Right renal pelvis (tissue), 4 donors: ENCODE data around the gene GEMIN4. TPM values are rescaled to one million over a fixed set of nuclear protein-coding genes. Genes with fewer than 3 reads are reported as not detected.

ENCODE experiments used
- DNase-seq, 4 donors: peaks; one replicate each; pipeline ENCODE4 v3.0.0-alpha.2; 2013; ENCODE audit warnings: low read depth in 4 of 4, low spot score in 3 of 4, missing footprints in 1 of 4
- polyA plus RNA-seq, 4 donors: library from polyadenylated mRNA; unstranded; fragments of 120-200 nt; gene quantifications; one replicate each; pipeline ENCODE4 v1.2.1, GENCODE V29; 2013; ENCODE audit not compliant: insufficient read length in 4 of 4

Gene GEMIN4
- polyA plus RNA-seq, 4 donors, result 21.5 to 24.1 (median 22.8) TPM

- DNase-seq, result no peak
Observed at GRCh38 chr17:745406-745805, 6.7 kb downstream of the GEMIN4 start.

GRCh38 chr17:744937-745336 is 7.1 kb downstream of the GEMIN4 start:
- DNase-seq, result no peak

- DNase-seq, result no peak
Observed at GRCh38 chr17:743139-743538, 8.9 kb downstream of the GEMIN4 start.

- DNase-seq, result no peak
Observed at GRCh38 chr17:742147-742793, 9.8 kb downstream of the GEMIN4 start.

DNA sequence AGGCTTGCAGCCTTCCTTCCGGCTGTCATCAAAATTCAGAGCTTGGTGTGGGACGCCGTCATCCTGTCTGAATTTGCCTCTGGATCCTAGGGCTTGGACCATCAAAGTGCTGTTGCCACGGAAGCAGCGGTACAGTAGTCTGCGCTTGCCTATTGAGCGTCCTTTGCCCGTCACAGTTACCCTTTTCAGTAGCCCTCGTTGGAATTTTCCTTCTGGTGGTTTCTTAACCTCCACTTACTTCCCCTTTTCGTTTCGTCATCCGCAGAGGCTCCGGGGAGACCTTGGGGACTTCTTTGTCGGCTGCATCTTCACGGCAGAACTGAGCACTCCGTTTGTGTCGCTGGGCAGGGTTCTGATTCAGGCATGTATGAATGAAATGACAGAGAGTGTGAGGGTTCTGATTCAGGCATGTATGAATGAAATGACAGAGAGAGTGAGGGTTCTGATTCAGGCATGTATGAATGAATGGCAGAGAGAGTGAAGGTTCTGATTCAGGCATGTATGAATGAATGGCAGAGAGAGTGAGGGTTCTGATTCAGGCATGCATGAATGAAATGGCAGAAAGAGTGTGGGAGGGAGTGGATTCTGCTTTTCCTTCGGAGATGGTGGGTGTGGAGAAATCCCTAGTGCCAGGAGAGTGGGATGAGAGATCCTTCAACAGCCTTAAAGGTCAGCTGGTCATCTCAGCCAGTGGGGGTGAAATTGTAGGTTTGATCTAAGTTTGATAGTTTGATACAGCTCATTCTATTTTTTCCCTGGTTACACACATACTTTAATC is 11.6 kb downstream of the GEMIN4 start:
- no peak for DNase-seq

DNA sequence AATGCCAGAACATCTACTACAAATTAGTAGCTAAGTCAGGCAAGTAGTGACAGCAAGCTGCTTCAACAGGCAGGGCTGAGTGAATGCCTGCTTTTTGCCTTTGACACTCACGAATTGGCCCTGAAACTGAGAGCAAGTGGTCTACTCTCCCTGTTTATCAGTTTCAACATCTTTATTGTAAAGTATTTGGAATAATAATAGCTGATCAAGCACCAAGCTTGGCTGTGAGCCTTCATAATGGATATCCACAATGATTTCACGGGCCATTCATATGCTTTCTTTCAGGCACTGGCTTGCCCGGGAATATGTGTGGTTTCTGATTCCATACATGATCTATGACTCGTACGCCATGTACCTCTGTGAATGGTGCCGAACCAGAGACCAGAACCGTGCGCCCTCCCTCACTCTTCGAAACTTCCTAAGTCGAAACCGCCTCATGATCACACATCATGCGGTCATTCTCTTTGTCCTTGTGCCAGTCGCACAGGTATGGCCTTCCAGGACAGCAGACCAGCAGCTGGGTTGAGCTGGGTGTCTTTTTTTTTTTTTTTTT is 14.4 kb downstream of the GEMIN4 start:
- no peak for DNase-seq

DNA sequence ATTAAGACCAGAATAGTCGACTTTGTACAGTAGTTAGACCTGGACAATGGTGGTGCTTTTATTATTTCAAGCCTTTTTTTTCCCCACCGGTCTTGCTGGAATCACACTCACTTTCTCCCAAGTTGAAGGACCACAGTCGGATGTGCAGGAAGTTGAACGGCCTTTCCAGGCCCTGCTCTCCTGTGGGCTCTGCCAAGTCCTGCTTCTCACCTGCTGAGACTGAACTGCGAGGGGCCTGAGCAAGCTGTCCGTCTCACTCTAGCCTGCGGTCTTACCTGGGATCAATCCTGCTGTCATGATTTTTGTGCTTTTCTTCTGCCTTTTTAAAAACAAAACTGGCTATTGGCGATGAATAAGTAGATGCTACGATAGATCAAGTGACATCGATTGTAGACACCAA is 18.3 kb downstream of the GEMIN4 start:
- DNase-seq, result no peak

- peak in 2 of 4 donors; percentile 20 to 41 for DNase-seq
Observed at GRCh38 chr17:732902-733720, 19.0 kb downstream of the GEMIN4 start.

DNA sequence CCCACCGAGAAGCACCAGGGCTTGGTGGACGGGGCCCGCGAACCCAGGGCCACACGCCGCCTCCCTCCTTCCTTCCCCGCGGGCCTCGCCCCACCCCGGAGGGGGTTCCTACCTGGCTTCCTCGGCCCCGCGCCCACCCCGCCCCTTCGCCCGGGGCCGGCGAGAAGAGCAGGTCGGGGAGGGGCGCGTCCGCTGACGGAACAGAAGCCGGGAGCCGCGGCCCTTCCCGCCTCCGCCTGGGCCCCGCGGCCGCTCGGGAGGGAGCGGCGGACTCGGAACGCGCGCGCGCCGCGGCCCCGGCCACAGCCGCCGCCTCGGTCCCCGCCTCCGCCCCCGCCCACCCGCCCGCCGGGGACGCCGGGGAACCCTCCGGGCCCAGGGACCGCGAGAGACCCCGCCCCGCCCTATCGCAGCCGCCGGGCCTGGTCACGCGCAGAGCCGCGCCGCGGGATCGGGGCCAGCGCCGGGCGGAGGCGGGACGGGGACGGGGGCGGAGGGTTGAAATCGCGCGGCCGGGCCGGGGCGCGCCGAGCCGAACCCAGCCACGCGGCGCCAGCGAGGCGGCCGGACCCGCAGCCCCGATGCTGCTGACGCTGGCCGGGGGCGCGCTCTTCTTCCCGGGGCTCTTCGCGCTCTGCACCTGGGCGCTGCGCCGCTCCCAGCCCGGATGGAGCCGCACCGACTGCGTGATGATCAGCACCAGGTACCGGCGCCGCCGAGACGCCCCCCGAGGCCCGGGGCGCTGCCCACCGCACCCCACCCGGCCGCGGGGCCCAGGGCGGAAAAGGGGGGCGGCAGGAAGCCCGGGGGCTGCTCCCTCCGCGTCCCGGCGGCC is 19.8 kb downstream of the GEMIN4 start, which contains the start of gene TLCD3A:
Gene TLCD3A, plus strand, starts transcription at position 530 of the 835 bp plus-strand sequence. Its CDS starts 52 bp downstream, at position 582.
- peak in 2 of 4 donors; percentile 29 to 33 for DNase-seq

DNA sequence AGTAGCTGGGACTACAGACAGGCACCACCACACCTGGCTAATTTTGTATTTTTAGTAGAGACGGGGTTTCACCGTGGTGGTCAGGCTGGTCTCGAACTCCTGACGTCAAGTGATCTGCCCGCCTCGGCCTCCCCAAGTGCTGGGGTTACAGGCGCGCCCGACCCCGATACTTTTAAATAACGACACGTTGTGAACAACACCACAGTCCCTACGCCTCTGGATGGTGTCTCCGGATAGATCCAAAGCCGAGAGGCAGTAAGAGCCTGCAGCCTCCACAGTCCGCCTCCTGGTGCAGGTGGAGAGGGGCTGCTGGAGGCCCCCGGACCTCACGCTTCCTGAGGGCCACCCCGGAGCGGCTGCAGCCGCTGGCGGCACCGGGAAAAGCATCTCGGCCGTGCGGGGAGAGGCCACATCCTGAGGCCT is 20.4 kb downstream of the GEMIN4 start:
- no peak for DNase-seq

GRCh38 chr17:728911-729310 is 23.2 kb downstream of the GEMIN4 start:
- no peak for DNase-seq

DNA sequence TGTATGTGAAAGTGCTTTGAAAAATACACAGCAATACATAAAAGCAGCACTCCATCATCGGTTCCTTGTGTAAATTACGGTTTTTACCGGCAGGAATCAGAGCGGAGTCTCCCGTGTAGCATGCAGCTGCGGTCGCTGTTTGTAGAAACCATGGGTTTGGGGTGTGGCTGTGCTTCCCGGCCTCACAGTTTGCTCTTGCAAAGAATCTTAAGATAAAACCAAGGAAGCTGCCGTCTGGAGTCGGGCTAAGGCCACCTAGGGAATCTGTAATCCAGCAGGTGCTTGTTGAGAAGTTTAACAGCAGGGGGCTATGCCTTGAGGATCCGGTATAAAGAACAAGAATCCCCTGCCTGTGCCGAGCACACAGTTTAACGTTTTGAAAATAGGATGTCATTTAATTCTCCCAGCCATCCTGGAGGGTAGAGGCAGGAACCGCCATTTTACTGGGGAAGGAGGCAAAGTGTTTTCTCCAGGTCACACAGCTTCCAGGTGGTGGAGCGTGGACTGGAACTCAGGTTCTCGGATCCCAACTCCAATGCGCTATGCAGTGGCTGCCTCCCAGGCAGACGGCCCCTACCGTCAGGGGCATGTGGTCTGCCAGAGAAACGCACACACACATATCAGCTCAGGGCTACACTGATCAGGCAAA is 25.7 kb downstream of the GEMIN4 start:
- no peak for DNase-seq

GRCh38 chr17:725746-726145 is 26.3 kb downstream of the GEMIN4 start:
- DNase-seq, result no peak

DNA sequence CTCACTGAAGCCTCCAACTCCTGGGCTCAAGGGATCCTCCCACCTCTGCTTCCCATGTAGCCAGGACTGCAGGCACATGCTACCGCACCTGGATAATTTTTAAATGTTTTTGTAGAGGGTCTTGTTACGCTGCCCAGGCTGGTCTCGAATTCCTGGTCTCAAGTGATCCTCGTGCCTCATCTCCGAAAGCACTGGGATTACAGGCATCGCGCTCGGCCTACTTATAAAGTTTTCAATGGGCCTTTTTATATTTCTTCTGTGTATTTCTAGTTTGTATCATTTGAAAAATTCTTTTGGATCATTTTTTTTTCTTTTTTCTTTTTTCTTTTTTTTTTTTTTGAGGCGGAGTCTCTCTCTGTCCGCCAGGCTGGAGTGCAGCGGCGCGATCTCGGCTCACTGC is 27.0 kb downstream of the GEMIN4 start:
- no peak for DNase-seq

DNA sequence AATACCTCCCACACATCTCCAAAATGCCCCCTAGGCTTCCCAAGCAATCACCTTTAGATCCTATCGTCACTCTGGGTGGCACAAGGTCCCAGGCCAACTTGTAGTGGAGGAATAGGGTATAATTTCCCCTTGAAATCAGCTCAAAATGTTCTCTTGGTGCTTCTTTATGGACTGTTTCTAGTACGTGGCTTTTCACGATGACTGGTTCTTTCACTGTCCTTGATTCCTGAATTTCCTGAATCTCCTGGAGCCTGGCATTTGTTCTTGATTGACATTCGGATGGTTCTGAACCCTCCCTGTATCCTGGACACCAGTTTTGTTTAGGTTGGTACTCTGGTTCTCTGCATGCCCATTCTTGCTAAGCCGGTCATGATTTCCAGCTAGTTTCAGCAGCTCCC is 30.5 kb downstream of the GEMIN4 start:
- DNase-seq, result no peak

DNA sequence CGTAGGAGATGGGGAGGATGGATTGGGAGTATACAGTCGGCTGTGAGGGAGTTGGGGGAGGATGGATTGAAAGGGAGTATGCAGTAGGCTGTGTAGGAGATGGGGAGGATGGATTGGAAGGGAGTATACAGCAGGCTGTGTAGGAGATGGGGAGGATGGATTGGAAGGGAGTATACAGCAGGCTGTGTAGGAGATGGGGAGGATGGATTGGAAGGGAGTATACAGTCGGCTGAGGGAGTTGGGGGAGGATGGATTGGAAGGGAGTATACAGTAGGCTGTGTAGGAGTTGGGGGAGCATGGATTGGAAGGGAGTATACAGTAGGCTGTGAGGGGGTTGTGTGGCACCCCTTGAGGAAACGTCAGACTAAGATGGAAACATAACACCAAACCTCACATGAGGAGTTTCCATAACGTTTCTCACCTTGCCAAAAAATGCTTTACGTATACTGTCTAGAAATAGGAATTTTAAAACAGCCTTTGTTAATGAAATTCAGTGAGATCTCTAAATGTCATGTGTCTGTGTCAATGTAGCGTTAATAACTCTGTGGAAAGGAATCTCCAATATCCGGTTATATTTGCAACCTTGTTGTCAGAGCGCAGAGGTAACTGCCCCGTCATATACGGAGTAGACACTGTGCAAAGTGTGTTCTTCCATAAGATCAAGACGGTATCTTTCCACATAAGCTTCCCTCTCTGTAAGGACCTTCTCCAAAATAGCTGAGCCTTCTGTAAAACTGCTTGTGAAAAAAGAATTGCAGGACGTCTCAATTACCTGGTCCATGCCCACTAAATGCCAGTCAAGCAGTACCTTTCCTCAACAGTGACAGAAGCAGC is 31.1 kb downstream of the GEMIN4 start:
- no peak for DNase-seq

DNA sequence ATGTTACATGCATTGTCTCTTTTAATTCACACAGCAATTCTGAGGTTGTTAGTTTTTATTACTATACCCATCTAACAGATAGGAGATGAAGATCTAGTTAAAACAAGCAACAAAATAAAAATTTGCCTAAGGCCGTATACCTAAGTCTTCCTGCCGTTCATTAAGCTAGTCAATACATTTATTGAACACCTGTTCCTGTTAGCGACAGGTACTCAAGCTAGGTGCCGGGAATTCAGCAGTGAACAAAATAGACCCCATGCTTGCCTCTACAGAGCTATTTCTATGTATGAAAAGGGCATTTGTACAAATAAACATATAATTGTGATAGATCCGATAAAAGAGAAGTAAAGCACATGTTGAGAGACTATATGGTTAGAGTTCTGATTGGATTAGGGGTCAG is 34.0 kb downstream of the GEMIN4 start:
- DNase-seq, result no peak

GRCh38 chr17:708132-708531 is 43.9 kb downstream of the GEMIN4 start:
- no peak for DNase-seq

GRCh38 chr17:705863-706262 is 46.2 kb downstream of the GEMIN4 start:
- no peak for DNase-seq
